Activated CD4-positive, alpha-beta T cell treated with anti-CD3 and anti-CD28 coated beads, Interleukin-2, amount 50 U/mL, for 16 hours (primary cell): ENCODE data around the gene OR7G1.

Experiments
- DNase-seq: peaks from one replicate; pipeline ENCODE4 v3.0.0-alpha.2; 2020

The OR7G1 gene, protein sequence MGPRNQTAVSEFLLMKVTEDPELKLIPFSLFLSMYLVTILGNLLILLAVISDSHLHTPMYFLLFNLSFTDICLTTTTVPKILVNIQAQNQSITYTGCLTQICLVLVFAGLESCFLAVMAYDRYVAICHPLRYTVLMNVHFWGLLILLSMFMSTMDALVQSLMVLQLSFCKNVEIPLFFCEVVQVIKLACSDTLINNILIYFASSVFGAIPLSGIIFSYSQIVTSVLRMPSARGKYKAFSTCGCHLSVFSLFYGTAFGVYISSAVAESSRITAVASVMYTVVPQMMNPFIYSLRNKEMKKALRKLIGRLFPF

DNA sequence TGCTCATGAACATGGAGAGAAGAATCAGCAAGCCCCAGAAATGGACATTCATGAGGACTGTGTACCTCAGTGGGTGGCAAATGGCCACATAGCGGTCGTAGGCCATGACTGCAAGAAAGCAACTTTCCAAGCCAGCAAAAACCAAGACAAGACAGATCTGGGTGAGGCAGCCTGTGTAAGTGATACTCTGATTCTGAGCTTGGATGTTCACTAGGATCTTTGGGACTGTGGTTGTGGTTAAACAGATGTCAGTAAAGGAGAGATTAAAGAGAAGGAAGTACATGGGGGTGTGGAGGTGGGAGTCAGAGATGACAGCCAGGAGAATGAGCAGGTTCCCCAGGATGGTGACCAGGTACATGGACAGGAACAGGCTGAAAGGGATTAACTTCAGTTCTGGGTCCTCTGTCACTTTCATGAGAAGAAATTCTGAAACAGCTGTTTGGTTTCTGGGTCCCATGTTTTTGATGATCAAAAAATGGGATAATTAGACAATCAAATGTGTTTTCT is at the start of gene OR7G1:
TSS of gene OR7G1 (minus strand) at position 457 of the 507 bp plus-strand sequence. CDS start at position 457, 0 bp downstream.
- DNase-seq, result no peak

DNA sequence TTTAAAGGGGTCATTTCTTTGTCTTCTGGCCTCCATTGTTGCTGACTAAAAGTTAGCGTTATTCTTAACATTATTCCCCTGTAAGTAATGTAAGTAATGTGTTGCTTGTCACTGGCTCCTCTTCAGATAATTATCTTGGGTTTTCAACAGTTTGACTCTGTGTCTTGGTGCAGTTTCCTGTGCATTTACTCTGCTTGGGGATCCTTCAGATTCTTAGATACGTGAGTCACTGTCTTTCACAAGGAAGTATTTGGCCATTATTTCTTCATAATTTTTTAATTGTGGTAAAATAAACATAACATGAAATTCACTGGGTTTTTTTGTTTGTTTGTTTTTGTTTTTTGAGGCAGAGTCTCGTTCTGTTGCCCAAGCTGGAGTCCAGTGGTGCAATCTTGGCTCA is 49.7 kb upstream of the OR7G1 start:
- no peak for DNase-seq

DNA sequence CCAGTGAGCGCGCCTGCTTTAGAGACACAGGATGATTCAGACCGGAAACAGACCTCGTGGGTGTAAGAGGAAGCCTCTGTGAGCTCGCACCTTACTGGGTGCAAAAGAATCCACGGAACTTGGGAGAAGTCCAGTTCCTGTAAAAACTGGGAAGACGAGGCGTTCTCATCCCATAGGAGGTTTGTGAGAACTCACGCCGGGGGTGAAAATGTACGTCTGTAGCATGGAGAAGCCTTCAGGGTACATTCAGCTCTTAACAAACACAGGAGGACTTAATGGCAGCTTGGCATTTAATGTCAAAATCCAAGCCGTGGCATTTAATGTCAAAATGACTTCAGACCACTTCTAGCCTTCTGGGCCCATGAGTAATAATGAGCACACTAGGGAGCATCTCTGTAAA is 45.9 kb upstream of the OR7G1 start:
- DNase-seq, result no peak

DNA sequence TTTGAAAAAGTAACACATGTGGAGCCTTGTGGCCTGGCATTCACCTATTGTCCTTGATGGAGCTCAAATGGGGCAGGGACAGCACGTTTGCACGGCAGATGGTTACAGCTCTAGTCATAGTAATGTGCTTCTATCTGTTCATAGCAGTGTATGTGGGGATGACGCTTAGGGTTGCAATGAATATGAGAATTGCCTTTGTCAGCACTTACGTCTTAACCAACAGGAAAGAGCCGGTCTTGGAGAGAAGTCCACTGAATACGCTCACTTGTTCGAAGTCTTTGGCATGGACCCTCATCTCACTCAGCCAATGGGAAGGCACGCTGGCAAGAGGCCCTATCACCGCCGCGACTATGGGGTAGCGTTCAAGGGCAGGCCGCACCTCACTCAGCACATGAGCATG is 44.3 kb upstream of the OR7G1 start:
- no peak for DNase-seq

DNA sequence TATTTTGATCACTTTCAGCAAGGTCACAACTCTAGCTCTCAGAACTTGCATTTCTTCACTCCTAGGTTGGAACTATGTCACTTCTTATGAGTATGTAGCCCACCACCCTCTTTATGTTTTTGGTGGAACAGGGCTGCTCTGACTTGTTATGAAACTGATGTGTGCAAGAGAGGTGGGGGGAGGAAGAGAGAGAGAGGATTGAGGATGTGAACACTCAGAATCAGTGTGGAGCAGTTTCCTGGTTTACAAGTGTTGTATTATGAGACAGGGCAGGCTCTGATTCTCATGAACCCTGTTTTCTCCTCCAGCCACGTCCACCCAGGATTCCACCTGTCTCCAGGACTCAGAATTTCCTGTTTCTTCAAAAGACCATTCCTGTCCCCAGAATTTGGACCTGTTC is 40.7 kb upstream of the OR7G1 start:
- no peak for DNase-seq

DNA sequence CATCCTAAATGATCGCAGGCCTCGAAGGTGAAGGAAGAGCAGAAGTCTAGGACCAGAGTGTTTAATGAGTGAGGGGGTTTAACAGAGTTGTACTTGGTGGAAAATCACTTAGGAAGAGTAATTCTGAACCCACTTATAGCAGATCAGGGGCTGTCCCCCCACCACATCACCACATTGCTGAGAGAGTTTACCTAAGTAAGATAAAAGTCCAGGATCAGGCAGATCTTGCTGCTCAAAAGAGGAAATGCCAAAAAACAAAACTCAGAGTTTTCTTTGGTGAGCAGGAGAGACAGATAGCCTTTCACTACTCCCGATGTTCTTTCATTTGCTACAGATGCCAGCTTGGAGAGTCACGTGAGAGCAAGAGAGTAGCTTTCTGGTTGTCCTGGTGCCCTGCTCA is 40.0 kb upstream of the OR7G1 start:
- DNase-seq, result no peak

DNA sequence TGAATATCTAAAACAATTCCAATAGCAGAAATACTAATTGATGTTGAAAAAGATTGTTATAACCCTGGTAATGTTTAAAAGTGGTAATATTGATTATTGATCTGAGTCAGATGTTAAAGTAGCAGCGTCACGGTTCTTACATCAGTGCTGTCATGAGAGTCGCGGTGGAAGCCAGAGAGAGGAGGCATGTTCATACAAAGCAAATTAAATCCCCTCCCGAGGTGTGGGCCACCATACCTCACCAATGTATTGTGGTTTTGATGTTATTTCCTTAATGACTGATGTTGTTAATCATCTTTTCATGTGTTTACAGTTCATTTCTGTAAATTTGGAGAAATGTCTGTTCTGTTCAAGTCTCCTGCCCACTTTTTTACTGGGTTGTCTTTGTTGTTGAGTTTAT is 35.8 kb upstream of the OR7G1 start:
- no peak for DNase-seq

DNA sequence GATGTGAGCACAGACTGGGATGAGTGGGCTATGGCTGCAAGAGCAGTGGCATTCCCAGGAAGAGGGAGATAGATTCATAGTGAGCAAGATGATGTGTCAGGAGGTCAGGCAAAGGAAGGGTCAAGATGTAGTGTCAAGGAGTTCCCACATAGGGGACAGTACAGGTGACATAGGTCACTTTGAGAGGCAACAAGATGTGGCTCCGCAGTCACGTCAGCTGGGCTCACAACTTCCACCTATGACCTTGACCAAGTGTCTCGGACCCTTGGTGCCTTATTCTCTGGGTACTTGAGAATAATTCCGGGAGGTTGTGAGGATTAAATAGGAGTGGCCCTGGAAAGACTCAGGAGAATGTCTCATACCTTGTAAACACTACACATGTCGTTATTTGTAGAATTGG is 35.1 kb upstream of the OR7G1 start:
- DNase-seq, result no peak

DNA sequence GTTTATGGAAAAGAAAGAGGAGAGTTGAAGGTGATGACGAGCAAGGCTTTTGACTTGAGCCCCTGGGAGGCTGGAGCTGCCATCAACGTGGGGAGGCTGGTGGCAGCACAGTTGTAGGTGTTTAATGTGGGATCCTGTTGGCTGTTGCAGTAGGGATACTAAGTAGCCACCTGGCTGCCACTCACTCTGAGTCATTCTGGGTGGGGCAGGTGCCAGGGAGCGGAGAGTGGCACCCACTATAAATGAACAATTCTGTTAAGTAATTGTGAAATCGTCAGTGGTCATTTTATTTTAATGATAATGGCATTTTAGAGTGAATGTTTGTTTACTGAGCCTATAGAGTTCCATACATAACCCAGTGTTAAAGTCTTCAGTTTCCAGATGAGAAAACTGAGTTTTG is 34.4 kb upstream of the OR7G1 start:
- DNase-seq, result no peak

DNA sequence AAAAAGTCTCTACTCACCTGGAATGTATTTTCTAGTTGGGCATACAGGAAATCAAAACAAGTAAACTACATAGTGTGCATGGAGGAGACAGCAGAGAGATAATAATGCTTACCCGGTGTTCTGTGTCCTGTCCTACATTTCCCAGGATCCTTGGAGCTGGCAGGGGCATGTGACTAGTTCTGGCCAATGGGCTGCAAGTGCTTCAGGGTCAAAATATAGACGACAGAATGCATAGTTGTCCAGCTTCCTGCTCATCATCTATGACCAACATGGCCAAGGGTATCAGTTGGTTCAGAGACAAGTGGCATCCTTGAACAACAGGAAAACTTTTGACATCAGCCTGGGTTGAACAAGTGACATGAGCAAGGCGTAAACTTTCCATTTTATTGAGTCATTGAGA is 33.1 kb upstream of the OR7G1 start:
- DNase-seq, result no peak

DNA sequence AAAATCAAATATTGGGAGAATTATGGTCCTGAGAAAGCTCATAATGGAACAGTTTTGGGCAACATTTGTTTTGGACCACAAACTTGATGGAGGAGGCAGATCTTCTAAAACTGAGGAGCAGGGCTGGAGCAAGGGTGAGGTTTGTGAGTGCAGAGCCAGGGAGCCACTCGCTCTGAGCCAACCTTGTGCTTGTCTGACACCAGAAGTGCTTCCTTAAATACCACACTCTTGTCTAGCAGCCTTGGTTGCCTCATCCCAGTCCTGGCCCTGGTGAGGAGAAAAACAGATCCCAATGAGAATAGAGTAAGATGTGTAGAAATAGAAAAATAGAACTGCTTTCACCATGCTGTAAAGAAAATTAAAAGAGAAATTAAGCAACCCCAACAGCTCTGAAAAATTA is 31.3 kb upstream of the OR7G1 start:
- DNase-seq, result no peak

DNA sequence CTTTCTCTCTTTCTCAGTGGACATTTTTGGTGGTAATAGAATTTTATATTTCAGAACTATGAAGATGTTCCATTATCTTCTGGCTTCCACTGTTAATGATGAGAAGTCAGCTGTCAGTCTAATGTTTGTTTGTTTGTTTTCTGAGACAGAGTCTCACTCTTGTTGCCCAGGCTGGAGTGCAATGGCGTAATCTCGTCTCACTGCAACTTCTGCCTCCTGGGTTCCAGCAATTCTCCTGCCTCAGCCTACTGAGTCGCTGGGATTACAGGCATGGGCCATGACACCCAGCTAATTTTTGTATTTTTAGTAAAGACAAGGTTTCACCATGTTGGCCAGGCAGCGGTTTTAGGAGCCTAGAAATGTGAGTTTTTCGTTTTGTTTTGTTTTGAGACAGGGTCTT is 29.4 kb upstream of the OR7G1 start:
- no peak for DNase-seq

DNA sequence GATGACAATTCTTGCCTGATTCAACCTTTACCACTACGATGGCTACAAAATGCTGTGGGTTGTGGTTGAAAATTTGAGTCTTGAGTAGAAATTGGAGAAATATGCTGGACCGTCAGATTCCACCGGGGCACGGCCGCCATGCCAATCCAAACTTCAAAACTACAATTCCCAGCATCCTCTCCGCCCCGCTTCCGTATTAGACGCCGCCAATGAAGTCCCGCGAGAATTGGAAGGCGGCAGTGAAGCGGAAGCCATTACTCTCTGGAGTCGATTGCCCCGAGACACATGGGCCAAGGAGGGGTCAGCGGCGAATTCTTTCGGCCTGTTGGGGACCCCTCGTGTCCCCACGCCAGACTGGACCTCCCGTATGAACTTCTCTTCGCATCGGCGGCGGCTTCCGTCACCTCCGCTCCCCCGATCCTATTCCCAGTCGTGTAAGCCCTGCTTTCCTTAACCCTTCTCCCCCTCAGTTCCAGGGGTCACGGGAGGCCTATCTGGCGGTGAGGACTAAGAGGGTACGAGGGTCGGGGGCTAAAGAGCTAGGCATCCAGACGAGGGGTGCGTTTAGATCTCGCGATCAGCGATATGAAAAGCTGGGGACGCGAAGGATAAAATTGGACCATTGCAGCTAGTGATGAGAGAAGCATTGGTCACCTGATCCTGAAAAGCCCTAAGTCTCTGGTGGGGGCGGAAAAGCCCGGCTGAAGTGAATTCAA is 24.8 kb upstream of the OR7G1 start, which contains the start of gene ZNF317:
TSS of gene ZNF317 (plus strand) at position 239 of the 716 bp plus-strand sequence. CDS start 15,620 bp downstream, outside the sequence.
- peak; percentile 92 for DNase-seq

DNA sequence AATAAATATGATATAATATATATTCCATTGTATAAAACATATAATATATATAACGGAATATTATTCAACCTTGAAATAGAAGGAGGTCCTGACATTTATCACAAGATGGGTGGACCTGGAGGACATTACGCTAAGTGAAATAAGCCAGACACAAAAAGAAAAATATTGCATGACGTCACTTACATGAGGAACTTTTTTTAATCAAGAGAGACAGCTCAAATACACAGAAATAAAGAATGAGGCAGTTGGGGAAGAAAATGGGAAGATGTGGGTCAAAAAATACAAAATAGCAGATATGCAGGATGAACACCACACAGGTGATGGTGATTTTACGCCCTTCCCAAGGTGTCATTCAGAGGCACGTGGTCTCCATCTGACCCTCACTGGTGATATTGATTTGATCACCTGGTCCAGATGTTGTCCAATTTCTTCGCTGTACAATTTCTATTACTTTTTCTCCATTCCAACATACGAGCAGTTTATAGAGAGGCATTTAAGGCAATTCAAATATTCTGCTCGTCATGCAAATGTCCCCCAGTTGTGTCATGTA is 24.1 kb upstream of the OR7G1 start:
- no peak for DNase-seq

DNA sequence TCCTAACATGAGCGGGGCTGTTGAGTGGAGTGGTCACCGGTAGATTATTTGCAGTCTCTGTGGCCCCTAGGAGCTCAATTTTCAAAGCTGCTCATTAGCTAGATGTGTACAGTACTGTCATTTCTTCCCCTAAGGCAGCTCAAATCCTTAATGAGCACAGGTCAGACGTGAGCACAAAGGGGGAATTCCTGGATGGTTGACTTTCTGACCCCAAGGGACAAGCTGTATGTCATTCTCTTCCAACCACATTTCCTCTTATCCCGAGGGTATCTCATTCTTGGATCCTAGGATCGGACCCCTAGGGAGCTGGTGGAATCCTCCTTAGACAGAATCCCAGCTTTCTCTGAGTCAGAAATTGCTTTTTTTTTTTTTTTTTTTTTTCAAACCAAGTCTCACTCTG is 16.9 kb upstream of the OR7G1 start:
- no peak for DNase-seq

DNA sequence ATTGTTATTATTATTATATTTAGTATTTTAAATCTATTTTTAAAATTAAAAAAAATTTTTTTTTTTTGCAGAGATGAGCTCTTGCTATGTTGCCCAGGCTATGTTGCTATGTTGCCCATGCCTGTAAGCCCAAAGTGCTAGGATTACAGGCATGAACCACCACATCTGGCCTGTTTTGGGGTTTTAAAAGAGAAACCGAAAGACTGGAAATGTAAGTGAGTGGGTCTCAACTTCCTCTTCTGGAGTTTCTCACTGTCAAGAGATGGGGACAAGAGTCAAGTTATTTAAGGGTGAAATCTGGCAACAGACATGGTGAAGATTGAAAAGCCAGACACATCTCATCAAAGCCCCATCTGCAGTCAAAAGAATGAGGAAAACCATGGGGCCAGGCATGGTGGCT is 15.4 kb upstream of the OR7G1 start:
- no peak for DNase-seq

DNA sequence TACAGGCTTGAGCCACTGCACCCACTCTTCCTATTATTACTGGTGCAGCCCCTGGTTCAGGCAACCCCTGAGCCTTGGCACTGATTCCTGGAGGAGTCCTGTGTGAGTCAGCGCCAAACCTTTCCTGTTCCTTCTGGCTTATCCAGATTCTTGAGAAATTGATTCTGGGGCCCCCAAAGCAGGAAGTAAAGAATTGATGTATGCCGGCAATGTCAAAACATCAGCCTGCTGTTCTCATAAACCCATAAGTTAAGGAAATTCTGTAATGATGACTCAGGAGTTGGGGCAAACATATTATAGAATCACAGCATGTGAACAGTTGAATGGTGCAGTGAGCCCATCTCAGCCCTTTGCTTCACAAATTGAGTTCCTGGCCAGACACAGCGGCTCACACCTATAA is 12.6 kb upstream of the OR7G1 start:
- DNase-seq, result no peak

DNA sequence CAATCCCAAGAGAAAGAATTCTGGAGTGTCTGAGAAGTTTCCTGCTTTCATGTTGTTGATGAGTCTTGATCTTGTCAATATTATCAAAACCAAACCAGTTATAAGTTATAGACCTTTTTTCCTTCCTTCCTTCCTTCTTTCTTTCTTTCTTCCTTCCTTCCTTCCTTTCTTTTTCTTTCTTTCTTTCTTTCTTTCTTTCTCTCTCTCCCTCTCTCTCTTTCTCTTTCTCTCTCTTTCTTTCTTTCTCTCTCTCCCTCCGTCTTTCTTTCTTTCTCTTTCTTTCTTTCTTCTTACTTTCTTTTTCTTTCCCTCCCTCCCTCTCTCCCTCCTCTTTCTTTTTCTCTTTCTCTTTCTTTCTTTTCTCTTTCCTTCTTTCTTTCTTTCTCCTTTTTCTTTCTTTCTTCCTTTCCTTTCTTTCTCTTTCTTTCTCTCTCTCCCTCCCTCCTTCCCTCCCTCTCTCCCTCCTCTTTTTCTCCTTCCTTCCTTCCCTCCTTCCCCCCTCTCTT is 11.4 kb upstream of the OR7G1 start, which contains the start of gene OR7G3:
TSS of gene OR7G3 (minus strand) at position 51 of the 506 bp plus-strand sequence. CDS start at position 51, 0 bp downstream.
- DNase-seq, result no peak

DNA sequence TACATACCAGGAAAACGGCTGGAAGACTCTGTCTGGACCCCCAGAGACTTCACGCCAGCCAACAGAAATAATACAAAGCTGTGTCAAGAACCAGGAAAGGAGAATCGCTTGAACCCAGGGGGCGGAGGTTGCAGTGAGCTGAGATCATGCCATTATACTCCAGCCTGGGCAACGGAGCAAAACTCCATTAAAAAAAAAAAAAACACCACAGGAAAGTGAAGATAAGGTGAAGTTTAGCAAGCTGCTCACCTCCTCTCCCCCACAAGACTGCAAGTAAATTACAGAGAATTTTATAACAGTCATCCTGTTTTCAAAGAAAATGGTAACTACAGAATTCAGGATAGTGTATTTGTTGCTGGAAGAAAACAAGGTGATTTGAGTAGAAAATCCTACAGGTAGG is 984 bp upstream of the OR7G1 start:
- DNase-seq, result no peak

DNA sequence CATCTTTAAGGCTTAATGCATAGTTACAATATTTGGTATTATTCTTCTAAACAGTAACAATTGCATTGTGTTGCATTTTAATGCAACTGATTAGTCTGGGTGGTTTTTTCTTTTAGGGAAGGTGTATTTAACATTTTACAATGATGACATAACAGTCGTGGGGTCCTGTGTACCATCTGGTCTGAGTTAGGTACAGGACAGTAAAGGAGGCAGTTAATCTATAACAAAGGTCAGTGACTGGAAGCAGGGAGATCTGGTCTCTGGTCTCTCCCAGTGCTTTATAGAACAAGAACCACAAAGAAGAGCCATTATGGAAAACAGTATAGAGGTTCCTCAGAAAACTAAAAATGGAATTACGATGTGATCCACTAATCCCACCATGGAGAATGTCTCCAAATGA is 5.6 kb downstream of the OR7G1 start:
- no peak for DNase-seq

DNA sequence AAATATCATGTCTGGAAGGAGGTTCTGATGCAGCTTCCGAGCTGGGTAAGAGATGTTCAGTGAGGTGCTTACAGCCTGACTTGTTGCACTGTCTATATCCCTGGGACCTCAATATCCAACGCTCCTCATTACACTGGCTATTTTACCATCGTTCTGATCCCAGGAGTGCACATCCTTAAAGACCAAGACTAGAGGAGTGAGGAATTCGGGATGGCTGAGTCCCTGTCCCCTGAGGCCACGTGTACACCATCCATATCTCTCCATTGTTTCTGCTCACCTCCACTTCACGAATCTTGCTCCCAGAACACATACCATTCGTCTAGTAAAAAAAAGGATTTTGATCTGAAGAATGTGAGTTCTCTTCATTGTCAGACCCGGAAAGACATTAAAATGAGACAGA is 8.2 kb downstream of the OR7G1 start, which contains the start of gene OR7G2:
TSS of gene OR7G2 (minus strand) at position 101 of the 400 bp plus-strand sequence. CDS start 4,232 bp downstream, outside the sequence.
- no peak for DNase-seq

DNA sequence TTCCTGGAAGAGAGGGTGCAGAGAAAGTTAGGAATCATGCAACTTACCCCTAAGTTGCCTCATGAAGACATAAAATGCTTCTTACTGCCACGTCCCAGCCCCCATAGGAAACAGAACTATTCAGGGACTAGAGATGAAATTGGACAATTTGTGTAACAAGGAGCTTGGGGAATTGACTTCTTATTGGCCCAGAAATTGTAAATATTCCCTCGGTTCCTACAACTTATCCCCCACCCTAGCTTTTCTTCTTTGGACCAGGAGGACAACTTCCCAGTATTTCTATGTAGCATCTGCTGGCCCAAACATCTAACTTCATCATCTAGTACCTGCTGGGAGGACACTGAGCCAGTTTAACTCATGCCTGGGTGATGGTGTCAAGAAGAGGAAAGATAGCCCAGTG is 28.8 kb downstream of the OR7G1 start, which contains the start of gene OR1M1:
TSS of gene OR1M1 (plus strand) at position 301 of the 400 bp plus-strand sequence. CDS start 6,184 bp downstream, outside the sequence.
- no peak for DNase-seq

DNA sequence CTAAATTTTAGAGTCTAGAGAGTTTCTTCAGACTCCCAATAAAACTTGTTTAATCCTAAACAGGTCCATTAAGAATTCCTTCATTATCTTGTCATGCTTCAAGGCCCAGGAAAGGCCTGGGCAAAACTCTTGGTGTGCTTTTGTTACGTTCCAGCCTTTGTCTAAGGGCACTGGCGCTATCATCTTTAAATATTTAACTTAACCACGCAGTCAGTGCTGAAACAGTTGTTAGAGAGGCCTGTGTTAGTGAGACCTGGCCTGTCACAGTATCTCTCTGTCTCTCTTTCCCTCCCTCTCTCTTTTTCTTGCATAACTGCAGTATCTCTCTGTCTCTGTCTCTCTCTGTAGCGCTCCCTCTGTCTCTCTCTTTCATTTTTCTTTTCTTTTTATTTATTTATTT is 36.9 kb downstream of the OR7G1 start:
- no peak for DNase-seq
